Measurements from ENCODE around the gene LMOD1.
"Not testable (repeated sequence)": the region's sequence is repeated elsewhere in the genome, so short reads cannot be mapped to it uniquely, and the experiment has no call there.

LMOD1 gene

DNA sequence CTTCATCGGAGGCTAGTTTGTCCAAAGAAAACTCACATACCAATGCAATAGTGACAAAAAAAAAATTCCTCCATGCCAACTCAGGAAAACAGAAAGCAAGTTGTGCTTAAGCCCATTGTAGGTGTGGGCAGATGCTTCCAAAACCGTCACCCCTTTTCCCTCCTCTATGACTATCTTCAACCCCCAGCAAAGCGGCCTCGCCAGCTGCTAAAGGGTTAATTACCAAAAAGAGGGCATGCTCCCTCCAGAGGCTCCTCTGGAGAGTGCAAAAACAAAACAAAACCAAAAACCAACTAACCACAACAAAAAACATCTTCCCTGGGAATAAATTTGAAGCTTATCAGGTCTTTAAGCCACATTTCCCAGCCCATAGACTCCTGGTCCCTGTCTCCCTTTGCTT lies 1.2 kb downstream of the LMOD1 start:
- Mint-ChIP-seq H3K27me3 (ENCODE audit: low read depth, poor library complexity) (peaks cover 21% of the 10 kb centered on the region), H3K36me3 (ENCODE audit: low read depth) (no peaks in the 10 kb centered on the region), H3K4me3 (peak overlapping the region; percentile 88), H3K27ac (no peak overlapping the region), H3K9me3 (no peaks in the 10 kb centered on the region), H3K4me1 (peaks cover 91% of the 10 kb centered on the region)
- TF ChIP-seq, protein P1, sequence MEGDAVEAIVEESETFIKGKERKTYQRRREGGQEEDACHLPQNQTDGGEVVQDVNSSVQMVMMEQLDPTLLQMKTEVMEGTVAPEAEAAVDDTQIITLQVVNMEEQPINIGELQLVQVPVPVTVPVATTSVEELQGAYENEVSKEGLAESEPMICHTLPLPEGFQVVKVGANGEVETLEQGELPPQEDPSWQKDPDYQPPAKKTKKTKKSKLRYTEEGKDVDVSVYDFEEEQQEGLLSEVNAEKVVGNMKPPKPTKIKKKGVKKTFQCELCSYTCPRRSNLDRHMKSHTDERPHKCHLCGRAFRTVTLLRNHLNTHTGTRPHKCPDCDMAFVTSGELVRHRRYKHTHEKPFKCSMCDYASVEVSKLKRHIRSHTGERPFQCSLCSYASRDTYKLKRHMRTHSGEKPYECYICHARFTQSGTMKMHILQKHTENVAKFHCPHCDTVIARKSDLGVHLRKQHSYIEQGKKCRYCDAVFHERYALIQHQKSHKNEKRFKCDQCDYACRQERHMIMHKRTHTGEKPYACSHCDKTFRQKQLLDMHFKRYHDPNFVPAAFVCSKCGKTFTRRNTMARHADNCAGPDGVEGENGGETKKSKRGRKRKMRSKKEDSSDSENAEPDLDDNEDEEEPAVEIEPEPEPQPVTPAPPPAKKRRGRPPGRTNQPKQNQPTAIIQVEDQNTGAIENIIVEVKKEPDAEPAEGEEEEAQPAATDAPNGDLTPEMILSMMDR (IDR thresholded peaks at IDR 0.05): peak; percentile 23
- DNase-seq: no peak

DNA sequence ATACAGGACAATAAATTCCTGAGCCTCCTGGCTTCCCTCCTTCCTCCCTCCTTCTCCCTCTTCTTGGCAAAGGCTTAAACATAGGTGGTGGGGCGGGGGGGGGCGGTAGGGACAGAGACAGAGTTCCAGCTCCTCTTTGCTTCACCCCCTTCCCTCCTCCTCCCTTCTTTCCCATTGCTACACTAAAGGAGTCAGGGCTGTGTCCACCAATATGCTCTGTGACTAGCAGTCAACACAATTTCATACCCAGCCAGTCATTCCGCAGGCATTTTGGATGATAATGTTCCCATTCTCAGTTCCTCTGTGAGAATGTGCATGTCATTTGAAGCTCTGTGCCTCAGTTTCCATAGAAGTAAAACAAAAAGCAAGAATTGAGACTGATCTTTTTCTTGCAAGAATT lies 1.7 kb downstream of the LMOD1 start:
- Mint-ChIP-seq H3K4me3 (peak overlapping the region; percentile 88), H3K27ac (no peak overlapping the region), H3K9me3 (no peaks in the 10 kb centered on the region), H3K36me3 (ENCODE audit: low read depth) (no peaks in the 10 kb centered on the region), H3K27me3 (ENCODE audit: low read depth, poor library complexity) (peaks cover 21% of the 10 kb centered on the region), H3K4me1 (peaks cover 91% of the 10 kb centered on the region)
- TF ChIP-seq, protein P1 (IDR thresholded peaks at IDR 0.05): no peak
- no peak for DNase-seq

GRCh38 chr1:201944002-201944401 lies 2.3 kb downstream of the LMOD1 start:
- no peak for DNase-seq
- peak overlapping the region; percentile 88 for H3K4me3 Mint-ChIP-seq
- H3K27ac Mint-ChIP-seq: no peak overlapping the region
- no peaks in the 10 kb centered on the region for H3K9me3 Mint-ChIP-seq
- H3K36me3 Mint-ChIP-seq (ENCODE audit: low read depth): no peaks in the 10 kb centered on the region
- peaks cover 91% of the 10 kb centered on the region for H3K4me1 Mint-ChIP-seq
- peaks cover 20% of the 10 kb centered on the region for H3K27me3 Mint-ChIP-seq (ENCODE audit: low read depth, poor library complexity)
- TF ChIP-seq, protein P1 (IDR thresholded peaks at IDR 0.05): no peak

DNA sequence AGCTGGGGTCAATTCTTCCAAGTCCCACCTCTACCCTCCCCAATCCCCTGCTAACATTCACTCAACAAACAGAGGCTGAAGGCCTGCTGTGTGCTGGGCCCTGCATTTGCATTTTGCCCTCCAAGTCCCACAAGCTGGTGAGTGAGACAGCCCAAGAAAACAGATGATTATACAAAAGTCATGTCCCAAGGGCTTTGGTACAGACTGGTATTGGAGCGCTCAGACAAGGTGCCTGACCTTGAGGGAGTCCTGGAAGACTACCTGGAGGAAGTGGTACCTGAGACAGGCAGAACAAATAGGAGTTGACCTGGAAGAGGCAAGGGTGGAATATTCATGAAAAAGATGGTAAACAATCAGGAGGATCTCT lies 4.2 kb downstream of the LMOD1 start:
- TF ChIP-seq, protein P1 (IDR thresholded peaks at IDR 0.05): no peak
- H3K27ac Mint-ChIP-seq: peak overlapping the region; percentile 99
- no peaks in the 10 kb centered on the region for H3K9me3 Mint-ChIP-seq
- H3K4me1 Mint-ChIP-seq: peaks cover 91% of the 10 kb centered on the region
- DNase-seq: no peak
- peaks cover 6% of the 10 kb centered on the region for H3K27me3 Mint-ChIP-seq (ENCODE audit: low read depth, poor library complexity)
- peaks cover 4% of the 10 kb centered on the region for H3K36me3 Mint-ChIP-seq (ENCODE audit: low read depth)
- peak overlapping the region; percentile 78 for H3K4me3 Mint-ChIP-seq

- DNase-seq: peak; percentile 87
- H3K4me3 Mint-ChIP-seq: peak overlapping the region; percentile 78
- H3K27me3 Mint-ChIP-seq (ENCODE audit: low read depth, poor library complexity): peaks cover 5% of the 10 kb centered on the region
- peak overlapping the region; percentile 99 for H3K27ac Mint-ChIP-seq
- no peaks in the 10 kb centered on the region for H3K9me3 Mint-ChIP-seq
- TF ChIP-seq, protein P1 (IDR thresholded peaks at IDR 0.05): no peak
- peaks cover 4% of the 10 kb centered on the region for H3K36me3 Mint-ChIP-seq (ENCODE audit: low read depth)
- H3K4me1 Mint-ChIP-seq: peaks cover 86% of the 10 kb centered on the region
These were observed 4.8 kb downstream of the LMOD1 start for GRCh38 chr1:201941420-201942128.

GRCh38 chr1:201940316-201940715 lies 6.0 kb downstream of the LMOD1 start:
- DNase-seq; H3K36me3 Mint-ChIP-seq (ENCODE audit: low read depth); H3K4me3 Mint-ChIP-seq; H3K27me3 Mint-ChIP-seq (ENCODE audit: low read depth, poor library complexity); H3K9me3 Mint-ChIP-seq: not testable (repeated sequence)
- peaks cover 79% of the 10 kb centered on the region for H3K4me1 Mint-ChIP-seq
- peak overlapping the region; percentile 93 for H3K27ac Mint-ChIP-seq
